ENCODE results near the gene UTF1. TPM values are rescaled to one million over a fixed set of nuclear protein-coding genes. Genes with fewer than 3 reads are reported as not detected.
"Not testable (repeated sequence)": the region's sequence is repeated elsewhere in the genome, so short reads cannot be mapped to it uniquely, and the experiment has no call there.

The UTF1 gene
- total and polyA plus RNA-seq, 10 donors = 0.10 to 0.54 (median 0.32) TPM; not detected in 4

DNA sequence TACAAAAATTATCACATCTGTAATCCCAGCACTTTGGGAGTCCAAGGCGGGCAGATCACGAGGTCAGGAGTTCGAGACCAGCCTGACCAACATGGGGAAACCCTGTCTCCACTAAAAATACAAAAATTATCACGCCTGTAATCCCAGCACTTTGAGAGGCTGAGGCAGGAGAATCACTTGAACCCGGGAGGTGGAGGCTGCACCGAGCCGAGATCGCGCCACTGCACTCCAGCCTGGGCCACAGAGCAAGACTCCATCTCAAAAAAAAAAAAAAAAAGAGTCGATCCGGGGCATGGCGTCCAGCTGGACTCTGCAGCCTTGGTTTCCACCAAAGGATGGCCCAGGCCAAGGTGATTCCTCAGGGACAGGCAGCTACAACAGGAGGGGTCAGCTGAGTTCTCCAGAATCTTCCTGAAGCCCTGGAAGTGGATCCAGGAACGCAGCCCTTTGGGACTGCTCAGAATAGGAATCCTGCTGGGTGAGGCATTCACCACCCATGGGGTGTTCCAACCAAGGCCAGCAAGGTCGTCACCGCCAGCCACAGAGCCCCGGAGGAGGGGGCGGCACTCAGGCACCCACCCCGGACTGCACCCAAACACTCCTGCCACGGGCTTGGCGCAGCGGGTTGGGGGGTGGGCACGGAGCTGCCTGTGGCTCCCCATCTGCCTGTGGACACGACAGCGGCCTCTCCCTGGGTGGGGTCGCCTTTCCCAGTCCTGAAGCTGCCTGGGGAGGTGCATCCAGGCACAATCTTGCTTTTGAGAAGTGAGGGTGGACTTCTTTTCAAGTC lies 12.0 kb upstream of the UTF1 start:
- intact Hi-C loops (cut with DNase I; ENCODE audit: low total_unique reads) = no loop called here
- Histone ChIP-seq H3K4me1 (no peaks in the 10 kb centered on the region), H3K36me3 (no peaks in the 10 kb centered on the region), H3K4me3 (no peak overlapping the region), H3K27ac (no peak overlapping the region), H3K9me3 (no peaks in the 10 kb centered on the region), H3K27me3 (replicated peaks in 1 of 7) (peaks cover 0 to 63% (median 15%) of the 10 kb centered on the region in 7 donors)
- no peak for DNase-seq
- WGBS, 5 donors = 81 to 92% (median 87%) methylated on average over 20 to 25 of the region's 25 CpGs
- TF ChIP-seq, protein P1, sequence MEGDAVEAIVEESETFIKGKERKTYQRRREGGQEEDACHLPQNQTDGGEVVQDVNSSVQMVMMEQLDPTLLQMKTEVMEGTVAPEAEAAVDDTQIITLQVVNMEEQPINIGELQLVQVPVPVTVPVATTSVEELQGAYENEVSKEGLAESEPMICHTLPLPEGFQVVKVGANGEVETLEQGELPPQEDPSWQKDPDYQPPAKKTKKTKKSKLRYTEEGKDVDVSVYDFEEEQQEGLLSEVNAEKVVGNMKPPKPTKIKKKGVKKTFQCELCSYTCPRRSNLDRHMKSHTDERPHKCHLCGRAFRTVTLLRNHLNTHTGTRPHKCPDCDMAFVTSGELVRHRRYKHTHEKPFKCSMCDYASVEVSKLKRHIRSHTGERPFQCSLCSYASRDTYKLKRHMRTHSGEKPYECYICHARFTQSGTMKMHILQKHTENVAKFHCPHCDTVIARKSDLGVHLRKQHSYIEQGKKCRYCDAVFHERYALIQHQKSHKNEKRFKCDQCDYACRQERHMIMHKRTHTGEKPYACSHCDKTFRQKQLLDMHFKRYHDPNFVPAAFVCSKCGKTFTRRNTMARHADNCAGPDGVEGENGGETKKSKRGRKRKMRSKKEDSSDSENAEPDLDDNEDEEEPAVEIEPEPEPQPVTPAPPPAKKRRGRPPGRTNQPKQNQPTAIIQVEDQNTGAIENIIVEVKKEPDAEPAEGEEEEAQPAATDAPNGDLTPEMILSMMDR (IDR thresholded peaks at IDR 0.05 in 8 of 11, conservative IDR thresholded peaks at IDR 0.05 in 3 of 11) = no peak

DNA sequence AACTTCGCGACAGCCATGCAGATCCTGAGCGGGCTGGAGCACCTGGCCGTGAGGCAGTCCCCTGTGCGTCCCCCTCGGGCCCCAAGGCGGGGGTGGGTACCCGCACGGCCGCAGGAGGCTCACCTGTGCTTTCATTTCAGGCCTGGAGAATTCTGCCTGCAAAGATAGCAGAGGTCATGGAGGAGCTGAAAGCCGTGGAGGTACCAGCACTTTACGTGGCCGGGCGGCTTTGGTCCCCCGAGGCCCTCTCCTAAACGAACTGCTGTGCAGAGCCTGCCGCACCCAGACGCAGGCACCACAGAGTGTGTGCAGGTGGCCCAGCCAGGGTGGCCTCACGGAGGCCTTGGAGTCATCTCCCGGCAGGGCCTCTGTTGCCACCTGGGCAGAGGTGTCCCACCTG lies 11.1 kb upstream of the UTF1 start:
- no peaks in the 10 kb centered on the region for H3K4me1 ChIP-seq
- H3K27me3 ChIP-seq (replicated peaks in 1 of 7) = peaks cover 0 to 56% (median 15%) of the 10 kb centered on the region in 7 donors
- H3K9me3 ChIP-seq = no peaks in the 10 kb centered on the region
- TF ChIP-seq POLR2AphosphoS5 (IDR thresholded peaks at IDR 0.05) = no peak
- no peak for TF ChIP-seq POLR2A (IDR thresholded peaks at IDR 0.05)
- TF ChIP-seq, protein P1 (IDR thresholded peaks at IDR 0.05 in 8 of 11, conservative IDR thresholded peaks at IDR 0.05 in 3 of 11) = no peak
- no peak for DNase-seq
- intact Hi-C loops (cut with DNase I; ENCODE audit: low total_unique reads) = no loop called here
- no peak overlapping the region for H3K4me3 ChIP-seq
- WGBS, 5 donors = 76 to 83% (median 82%) methylated on average over 13 to 20 of the region's 20 CpGs
- no peak overlapping the region for H3K27ac ChIP-seq
- H3K36me3 ChIP-seq = no peaks in the 10 kb centered on the region

DNA sequence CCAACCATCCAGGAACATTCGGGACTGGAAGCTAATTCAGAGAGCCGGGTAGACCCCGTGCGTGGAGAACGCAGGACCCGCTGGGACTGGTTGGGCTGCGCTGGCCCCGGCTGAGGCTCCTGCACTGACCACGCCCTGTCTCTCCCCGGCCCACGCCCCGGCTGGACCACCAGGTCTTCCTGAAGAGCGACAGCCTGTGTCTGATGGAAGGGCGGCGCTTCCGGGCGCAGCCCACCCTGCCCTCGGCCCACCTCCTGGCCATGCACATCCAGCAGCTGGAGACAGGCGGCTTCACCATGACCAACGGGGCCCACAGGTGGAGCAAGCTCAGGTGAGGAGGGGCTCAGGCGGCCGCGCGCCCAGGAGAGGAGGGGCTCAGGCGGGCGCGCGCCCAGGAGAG lies 10.2 kb upstream of the UTF1 start:
- no peak overlapping the region for H3K27ac ChIP-seq
- H3K4me1 ChIP-seq = no peaks in the 10 kb centered on the region
- intact Hi-C loops (cut with DNase I; ENCODE audit: low total_unique reads) = no loop called here
- no peaks in the 10 kb centered on the region for H3K9me3 ChIP-seq
- WGBS, 5 donors = 16 to 34% (median 23%) methylated on average over 10 to 28 of the region's 28 CpGs
- H3K27me3 ChIP-seq (replicated peaks in 1 of 7) = peaks cover 0 to 56% (median 15%) of the 10 kb centered on the region in 7 donors
- no peak overlapping the region for H3K4me3 ChIP-seq
- TF ChIP-seq, protein P1 (IDR thresholded peaks at IDR 0.05 in 8 of 11, conservative IDR thresholded peaks at IDR 0.05 in 3 of 11) = no peak
- TF ChIP-seq POLR2A (IDR thresholded peaks at IDR 0.05) (no peak), POLR2AphosphoS5 (IDR thresholded peaks at IDR 0.05) (no peak)
- H3K36me3 ChIP-seq = no peaks in the 10 kb centered on the region
- no peak for DNase-seq

DNA sequence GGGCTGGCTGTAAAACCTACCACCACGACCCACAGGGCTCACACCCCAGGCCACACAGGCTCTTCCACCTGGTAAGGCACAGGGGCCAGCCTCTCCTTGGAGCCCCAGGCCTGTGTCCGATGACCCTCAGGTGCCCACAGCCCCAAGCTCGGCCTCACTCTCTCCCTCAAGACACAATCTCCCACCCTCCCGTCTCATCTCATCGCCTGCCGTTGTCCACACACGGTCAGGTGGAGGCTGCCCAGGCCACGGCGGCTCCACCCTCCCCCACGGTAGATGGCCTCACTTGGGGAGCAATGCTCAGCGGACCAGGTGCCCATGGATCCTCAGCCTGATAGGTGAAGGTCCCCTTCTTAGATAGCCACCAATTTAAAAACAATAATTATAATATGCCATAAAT lies 8.7 kb upstream of the UTF1 start:
- WGBS, 5 donors = 86 to 93% (median 90%) methylated on average over 11 of the region's 11 CpGs
- Histone ChIP-seq H3K27ac (no peak overlapping the region), H3K27me3 (replicated peaks in 1 of 7) (peaks cover 0 to 61% (median 18%) of the 10 kb centered on the region in 7 donors)

DNA sequence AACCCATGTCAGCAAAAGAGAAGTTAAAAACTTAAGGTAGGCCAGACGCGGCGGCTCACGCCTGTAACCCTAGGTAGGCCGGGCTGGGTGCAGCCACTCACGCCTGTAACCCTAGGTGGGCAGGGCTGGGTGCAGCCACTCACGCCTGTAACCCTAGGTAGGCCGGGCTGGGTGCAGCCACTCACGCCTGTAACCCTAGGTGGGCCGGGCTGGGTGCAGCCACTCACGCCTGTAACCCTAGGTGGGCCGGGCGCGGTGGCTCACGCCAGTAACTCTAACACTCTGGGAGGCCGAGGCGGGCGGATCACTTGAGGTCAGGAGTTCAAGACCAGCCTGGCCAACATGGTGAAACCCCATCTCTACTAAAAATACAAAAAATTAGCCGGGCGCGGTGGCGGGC lies 8.3 kb upstream of the UTF1 start:
- H3K4me1 ChIP-seq = peaks cover 0 to 12% (median 8%) of the 10 kb centered on the region in 6 donors
- H3K27ac ChIP-seq; intact Hi-C loops (cut with DNase I; ENCODE audit: low total_unique reads); H3K36me3 ChIP-seq; H3K4me3 ChIP-seq; H3K9me3 ChIP-seq; DNase-seq: not testable (repeated sequence)
- 86 to 89% (median 87%) methylated on average over 14 to 18 of the region's 22 CpGs for WGBS, 5 donors
- H3K27me3 ChIP-seq (replicated peaks in 1 of 7) = peaks cover 0 to 65% (median 22%) of the 10 kb centered on the region in 7 donors

More for the DNA sequence above, 8.7 kb upstream of the UTF1 start:
- Histone ChIP-seq H3K9me3 (no peaks in the 10 kb centered on the region), H3K36me3 (no peaks in the 10 kb centered on the region), H3K4me1 (peaks cover 0 to 12% (median 8%) of the 10 kb centered on the region in 6 donors), H3K4me3 (no peak overlapping the region)
- DNase-seq = no peak
- TF ChIP-seq, protein P1 (IDR thresholded peaks at IDR 0.05 in 8 of 11, conservative IDR thresholded peaks at IDR 0.05 in 3 of 11) = no peak
- TF ChIP-seq POLR2A (IDR thresholded peaks at IDR 0.05) (no peak), POLR2AphosphoS5 (IDR thresholded peaks at IDR 0.05) (no peak)
- intact Hi-C loops (cut with DNase I; ENCODE audit: low total_unique reads) = no loop called here
